ENCODE results near the gene IP6K1.
A peak's percentile ranks its signal among the peaks of the same experiment; 100 is the strongest.
"Not testable (repeated sequence)": the region's sequence is repeated elsewhere in the genome, so short reads cannot be mapped to it uniquely, and the experiment has no call there.

The IP6K1 gene

DNA sequence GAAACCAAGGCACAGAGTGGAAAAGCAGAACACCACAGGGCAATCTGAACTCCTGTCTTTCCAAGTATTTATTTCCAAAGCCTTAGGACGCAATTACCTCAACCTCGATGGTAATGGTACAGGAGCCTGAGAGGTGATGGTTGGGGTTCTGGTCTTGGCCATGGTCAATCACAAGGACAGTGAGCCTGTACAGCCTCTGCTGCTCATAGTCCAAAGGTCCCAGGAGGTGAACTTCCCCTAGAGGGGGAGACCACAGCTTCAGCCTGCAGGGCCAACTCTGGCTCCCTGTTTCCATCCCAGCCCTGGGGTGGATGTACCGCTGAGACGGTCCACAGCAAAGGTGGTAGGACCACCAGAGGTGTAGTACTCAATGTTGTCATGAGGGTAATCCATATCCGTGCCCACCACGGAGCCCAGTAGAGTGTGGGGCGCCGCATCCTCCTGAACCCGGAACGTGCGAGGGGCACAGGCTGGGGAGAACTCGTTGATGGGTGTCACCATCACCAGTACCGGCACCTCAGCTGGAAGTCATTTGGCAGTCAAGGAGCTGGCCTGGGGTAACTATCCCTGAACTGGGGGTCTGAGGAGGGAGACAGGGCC lies 7.2 kb upstream of the IP6K1 start:
- no peak for DNase-seq

DNA sequence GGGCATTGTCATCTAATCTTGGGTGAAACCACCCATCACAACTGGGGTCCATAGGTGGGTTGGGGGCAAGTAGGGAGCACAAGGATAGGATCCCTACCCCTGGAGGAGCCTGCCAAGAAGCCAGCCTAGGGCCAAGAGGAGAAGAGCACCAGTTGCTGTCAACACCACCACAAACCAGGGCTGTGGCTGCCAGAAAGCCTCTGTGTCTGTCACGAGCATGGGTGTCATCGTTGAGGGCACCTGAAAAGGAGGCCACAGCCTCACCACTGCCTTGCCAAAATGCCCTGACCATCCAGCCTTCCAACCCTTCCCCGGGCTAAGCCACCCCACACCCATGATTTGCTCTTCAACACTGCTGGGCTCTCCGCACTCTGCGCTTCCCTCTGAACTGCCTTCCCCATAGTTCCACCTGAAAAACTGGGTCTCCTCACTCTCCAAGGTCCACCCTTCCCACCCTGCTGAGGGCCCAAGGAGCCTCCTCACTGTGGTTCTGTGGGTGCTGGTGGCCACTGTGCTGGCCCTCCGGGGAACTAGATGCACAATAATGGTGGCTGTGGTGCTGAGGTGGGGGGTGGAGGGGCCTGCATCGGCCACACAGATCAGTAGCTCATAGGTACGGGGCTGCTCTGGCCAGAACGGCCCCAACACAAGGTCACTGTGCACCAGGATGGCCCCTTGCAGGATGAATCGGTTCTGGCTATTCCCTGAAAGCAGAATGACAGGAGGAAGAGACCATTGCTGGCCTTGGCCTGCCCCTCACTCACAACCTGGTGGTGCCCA lies 6.2 kb upstream of the IP6K1 start:
- no peak for DNase-seq

DNA sequence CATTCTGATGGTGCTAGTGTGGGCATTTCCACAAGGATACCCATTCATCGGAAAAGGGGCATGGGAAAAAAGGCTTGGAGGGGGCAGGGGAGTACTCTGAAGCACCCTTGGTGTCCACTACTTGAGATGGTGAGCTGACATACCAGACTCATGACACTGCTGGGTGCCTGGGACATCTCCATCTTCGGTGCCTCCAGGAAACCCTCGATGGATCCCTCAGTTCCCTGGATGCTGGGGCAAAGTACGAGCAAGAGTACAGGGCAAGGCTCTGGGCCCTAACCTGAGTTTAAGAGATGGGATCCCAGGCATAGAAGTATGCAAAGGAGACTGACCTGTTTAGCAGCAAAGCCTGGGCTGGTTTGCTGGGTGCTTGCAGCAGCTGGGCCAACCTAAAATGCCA lies 5.2 kb upstream of the IP6K1 start:
- DNase-seq = no peak

DNA sequence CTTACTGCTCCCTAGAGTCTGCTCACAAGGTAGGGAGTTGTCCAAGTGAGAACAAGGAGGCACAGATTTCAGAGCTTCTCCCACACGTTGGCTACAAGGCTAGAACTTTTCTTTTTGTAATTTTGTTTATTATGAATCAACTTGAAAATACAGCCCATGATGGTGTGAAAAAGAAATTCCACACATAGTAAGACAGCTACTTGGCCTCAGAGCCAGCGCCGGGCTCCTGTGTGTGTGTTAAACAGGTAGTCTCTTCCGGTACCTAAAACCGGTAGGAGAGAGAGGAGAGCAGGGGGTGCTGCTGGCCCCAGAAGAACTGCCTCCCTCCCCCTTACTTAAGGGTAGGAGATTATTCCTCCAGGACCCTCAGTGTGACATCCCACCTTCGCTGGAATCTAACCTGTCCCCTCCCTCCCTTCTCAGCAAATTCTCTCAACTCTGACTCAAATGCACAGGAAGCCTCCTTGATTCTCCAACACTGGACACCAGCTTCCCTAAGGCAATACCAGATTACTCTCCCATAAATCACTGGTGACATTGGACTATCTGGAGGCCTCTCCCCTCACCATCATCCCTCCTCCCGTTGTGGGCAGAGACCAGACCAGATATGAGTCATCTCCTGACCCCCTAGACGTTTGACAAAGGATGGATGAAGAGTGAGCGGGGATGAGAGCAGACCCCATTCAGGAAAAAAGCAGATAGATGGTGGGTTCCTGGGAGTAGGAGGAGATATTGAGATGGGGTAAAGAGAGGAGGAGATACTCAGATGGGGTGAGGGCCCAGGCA lies 4.5 kb upstream of the IP6K1 start:
- no peak for DNase-seq

DNA sequence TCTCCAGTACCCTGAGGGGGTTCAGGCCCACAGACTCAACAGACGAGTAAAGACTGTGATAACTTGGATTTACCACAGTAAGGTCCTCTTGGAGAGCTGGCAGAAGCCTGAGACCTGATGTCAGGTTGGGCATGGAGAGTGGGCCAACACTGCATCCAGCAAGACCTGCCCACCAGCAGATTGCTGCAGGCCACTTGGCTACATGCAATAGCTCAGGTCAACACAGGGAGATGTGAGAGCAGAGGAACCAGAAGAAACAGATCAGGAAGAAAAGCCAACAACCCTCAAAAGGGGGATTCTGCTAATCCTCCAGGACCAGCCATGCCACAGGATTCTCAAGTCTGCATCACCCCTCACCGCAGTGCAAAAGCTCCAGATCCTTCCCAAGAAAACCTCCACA lies 1.7 kb upstream of the IP6K1 start:
- DNase-seq = no peak

DNA sequence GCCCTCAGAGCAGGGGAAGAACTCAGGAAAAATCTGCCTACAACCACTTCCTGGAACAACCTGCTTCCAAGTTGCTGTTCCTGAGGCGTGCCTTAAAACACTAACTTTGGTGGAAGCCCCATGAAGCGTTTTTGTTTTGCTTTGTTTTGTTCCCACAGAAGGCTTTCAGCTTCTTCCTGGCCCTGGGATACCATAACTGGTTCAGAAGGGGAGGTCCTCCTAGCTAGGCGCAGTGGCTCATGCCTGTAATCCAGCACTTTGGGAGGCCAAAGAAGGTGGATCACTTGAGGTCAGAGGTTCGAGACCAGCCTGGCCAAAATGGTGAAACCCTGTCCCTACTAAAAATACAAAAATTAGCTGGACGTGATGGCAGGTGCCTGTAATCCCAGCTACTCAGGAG lies 1.2 kb upstream of the IP6K1 start:
- DNase-seq = no peak

DNA sequence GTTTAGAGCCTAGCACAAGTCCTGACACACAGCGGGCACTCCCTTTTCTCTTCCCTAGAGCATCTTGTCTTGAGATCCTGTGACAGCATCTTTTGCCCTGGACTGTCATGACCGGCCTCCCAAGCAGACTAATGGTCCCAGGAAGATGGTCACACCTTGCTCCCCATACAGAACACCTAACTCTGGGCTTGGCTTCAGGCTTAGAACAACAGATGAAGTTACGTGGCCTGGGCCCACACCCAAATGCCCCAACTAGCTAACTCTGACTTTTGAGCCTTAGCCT lies 781 bp upstream of the IP6K1 start:
- DNase-seq = no peak

DNA sequence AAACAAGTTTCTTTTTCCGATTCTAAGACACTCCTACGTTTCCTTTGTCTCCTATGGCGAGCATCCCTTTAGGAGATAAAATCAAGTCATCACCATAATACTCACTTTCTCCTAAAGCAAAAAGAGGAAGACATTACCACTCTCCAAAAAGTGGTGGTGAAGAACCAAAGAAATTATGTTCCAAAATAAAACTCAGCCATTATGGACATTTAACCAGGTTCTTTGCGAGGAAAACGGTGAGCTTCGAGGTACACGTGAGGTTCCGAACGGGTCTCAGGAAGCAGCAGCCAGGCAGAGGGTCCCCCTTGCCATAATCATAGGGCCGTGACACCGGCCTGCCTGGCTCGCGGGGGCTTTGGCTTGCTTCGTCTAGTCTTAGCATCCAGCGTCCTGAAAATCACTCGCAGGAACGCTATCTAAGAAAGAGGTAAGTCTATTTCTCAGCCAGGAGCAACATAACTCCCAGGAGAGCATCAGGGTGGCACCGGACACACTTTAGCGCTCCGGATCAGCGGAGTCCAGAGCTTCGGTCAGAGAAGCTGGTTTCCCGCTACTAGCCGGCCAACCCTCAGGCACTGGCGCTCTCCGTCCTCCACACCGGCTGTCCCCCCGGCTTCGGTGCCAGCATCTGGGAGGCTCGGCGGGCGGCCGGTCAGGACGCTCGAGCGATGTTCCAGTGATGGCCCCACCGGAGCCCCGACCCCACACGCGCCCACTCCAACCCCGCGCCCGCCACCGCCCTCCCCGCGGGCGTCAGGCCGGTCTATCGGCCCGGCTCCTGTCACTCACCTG lies 581 bp downstream of the IP6K1 start:
- DNase-seq = peak; percentile 27

DNA sequence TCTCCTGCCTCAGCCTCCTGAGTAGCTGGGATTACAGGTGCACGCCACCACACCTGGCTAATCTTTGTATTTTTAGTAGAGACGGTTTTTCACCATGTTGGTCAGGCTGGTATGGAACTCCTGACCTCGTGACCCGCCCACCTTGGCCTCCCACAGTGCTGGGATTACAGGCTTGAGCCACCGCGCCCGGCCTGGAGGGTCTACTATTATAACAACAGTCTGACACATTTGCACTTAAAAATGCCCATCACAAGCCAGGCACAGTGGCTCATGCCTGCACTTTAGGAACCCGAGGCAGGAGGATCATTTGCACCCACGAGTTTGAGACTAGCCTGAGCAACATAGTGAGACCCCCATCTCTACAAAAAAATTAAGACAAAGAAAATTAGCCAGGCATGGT lies 4.1 kb downstream of the IP6K1 start:
- DNase-seq = not testable (repeated sequence)

DNA sequence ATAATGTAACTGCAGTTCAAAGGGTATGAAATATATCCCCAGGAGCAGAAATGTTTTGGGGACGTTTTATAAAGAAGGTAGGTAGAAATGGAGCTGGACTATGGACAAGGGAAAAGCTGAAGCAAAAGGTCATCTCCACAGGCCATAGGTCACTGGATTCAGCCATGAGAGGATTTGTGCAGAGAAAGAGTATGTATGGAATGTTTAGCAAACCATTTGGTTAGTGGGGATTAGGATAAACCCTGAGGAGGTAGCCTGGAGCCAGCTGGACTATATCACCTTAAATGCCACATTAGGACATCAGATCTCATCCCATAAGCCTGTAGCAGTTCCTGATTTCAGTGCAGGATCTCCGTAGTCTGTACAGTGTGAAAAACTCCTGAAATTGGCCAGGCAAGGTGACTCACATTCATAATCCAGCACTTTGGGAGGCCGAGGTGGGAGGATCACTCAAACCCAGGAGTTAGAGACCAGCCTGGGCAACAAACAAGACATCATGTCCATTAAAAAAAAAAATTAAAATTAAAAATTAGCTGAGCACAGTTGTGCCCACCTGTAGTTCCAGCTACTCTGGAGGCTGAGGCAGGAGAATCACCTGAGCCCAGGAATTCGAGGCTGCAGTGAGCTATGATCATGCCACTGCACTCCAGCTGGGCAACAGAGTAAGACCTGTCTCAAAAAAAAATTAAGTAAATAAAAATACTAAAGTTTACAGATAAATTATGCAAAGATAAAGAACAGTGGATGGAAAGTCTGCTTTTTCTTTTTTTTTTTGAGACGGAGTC lies 4.7 kb downstream of the IP6K1 start:
- no peak for DNase-seq

DNA sequence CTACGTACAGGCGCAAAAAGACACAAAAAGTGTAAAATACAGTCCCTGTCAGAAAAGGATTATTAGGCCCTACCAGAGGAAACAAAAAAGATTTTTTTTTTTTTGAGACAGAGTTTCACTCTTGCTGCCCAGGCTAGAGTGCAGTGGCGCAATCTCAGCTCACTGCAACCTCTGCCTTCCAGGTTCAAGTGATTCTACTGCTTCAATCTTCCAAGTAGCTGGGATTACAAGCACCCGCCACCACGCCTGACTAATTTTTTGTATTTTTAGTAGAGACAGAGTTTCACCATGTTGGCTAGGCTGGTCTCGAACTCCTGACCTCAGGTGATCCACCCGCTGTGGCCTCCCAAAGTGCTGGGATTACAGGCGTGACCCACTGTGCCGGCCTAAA lies 5.4 kb downstream of the IP6K1 start:
- DNase-seq = not testable (repeated sequence)

DNA sequence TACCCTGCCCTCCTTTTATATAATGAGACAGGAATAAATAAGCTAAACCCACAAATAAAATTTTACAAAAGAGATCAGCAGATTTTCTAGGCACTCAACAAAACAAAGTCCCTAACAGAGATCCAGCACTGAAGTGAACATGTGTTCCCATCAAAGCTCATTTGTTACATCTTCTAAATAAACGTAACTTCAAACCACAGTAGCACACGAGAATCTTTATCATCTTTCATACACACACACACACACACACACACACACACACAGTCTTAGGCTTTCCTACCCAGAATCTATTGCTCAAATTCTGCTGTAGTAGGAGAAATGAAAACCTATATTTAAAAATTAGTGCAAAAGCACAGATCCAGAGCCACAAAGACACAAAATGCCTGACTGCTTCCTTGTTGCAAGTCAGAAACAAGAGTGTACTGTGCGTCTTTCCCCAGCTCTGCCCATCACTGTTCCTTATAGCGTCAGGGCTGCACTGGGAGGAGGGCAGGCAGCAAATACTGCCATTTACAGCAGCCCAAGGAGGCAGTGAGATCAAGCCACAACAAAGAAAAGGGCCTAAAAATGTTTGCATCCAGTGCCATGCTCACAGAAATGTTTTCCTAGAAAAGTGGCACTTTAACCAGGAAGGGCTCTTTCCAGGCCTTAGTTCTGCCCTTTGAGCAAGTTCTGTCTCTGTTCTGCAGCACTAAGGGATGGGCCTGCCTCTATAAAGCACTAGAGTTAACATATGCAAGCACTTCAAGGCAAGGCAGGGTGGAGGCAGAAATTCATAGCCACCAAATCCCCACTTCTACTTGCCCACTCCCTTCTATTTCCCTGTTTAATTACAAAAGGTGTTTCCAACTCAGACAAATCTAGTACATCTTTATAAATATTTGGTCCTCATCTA lies 6.0 kb downstream of the IP6K1 start:
- DNase-seq = no peak

DNA sequence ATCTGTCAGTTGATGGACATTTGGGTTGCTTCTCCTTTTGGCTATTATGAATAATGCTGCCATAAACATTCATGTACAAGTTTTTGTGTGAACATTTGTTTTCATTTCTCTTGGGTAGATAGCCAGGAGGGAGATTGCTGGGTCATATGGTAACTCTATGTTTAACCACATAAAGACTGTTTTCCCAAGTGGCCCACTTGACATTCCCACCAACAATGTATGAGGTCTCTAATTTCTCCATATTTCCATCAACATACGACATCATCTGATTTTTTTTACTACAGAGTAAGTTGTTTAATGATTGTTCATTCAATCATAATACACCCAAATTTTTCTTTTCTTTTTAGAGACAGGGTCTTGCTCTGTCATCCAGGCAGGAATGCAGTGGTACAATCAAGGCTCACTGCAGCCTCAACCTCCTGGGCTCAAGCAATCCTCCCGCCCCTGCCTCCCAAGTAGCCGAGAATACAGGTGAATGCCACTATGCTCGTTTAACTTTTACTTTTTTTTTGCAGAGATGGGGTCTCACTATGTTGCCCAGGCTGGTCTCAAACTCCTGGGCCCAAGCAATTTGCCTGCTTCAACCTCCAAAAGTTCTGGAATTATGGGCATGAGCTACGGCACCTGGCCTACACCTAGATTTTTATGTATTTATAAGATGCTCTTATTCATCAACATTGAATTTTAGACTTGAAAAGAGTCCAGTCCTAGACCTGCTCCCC lies 6.8 kb downstream of the IP6K1 start:
- no peak for DNase-seq

DNA sequence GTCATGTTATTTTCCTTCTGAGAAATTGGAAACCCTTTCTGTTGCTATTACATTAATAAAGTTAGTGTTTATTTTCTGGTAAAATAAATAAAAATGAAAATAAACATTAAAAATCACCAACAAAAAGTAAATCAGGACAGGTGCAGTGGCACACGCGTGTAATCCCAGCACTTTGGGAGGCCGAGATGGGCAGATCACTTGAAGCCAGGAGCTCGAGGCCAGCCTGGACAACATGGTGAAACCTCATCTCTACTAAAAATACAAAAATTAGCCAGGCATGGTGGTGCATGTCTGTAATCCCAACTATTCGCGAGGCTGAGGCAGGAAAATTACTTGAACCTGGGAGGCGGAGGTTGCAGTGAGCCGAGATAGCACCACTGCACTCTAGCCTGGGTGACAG lies 10.2 kb downstream of the IP6K1 start:
- DNase-seq = not testable (repeated sequence)

DNA sequence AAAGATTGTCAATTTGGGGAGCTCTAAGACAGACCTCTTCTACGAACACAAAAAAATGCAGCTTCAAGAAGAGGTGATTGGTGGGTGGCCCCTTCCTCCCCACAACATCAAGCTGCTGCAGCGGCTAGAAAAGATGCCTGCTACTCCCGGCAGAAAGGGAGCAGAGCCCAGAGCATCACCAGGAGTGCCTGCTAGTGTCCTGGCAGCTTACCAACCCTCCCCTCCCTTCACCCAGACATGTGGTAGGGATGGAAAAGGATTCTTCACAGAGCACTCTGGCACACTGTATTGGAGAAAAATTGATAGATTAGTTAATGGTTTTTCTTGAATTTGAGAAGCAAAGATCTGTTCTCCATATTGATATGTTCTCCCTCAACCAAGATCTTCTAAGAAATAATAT lies 10.8 kb downstream of the IP6K1 start:
- no peak for DNase-seq

DNA sequence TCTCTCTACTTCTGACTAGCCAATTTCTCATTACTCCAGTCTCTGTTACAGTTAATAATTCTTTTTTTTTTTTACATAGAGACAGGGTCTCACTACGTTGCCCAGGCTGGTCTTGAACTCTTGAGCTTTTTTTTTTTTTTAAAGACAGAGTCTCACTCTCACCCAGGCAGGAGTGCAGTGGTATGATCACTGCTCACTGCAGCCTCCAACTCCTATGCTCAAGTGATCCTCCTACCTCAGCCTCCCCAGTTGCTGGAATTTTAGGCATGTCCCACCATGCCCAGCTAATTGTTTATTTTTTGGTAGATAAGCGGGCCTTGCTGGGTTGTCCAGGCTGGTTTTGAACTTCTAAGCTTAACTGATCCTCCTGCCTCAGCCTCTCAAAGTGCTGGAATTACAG lies 13.6 kb downstream of the IP6K1 start:
- no peak for DNase-seq

DNA sequence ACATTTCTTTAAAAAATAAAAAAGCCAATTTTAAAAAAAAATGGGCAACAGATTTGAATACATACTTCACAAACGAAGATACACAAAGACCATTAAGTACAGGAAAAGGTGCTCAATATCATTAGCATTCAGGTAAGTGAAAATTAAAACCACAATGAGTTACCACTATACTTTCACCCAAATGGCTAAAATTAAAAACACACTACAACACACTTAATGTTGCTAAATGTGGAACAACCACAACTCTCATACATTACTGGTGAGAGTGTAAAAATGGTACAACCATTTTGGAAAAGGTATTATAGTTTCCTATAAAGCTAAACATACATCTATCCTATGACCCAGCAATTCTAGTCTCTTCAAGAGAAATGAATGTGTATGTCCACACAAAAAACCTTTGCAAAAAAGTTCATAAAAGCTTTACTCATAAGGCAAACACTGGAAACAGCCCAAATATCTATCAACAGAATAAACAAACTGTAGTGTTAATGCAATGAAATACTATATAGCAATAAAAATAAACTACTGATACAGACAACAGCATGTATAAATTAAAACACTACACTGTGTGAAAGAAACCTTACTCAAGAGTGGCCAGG lies 14.9 kb downstream of the IP6K1 start:
- no peak for DNase-seq

DNA sequence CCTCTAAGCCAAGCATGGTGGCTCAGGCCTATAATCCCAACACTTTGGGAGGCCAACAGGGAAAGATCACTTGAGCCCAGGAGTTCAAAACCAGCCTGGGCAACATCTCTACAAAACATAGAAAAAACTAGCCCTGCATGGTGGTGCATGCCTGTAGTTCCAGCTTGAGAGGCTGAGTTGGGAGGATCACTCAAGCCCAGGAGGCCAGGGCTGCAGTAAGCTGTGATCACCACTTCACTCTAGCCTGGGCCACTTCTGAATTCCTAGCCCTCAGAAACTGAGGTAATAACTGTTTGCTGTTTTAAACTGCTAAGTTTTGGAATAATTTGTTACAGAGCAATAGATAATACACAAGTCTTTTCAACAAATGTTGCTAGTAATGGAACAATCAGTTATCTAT lies 16.4 kb downstream of the IP6K1 start:
- DNase-seq = no peak

DNA sequence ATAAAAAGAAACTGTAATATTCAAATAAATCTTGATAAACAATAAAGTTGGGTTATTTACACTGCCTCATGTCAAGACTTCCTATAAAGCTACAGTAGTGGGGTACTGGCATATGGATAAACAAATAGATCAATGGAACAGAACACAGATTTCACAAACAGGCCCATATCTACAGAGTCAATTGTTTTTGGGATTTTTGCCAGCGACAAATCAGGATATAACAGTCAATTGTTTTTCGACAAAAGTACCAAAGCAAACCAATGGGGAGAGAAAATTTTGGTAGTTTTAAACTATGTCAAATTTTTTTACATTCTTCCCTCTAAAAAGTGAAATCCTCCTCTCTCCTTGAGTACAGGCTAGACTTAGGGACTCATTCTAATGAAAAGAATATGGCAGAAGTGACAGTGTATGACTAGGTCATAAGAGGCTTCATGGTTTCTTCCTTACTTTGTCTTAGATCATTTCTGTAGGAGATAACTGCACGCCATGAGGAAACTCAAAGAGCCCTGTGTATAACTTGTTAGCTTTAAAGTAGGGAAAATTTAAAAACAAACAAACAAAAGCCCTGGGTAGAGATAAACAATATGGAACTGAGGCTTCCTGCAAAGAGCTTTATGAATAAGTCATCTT lies 16.9 kb downstream of the IP6K1 start:
- no peak for DNase-seq

DNA sequence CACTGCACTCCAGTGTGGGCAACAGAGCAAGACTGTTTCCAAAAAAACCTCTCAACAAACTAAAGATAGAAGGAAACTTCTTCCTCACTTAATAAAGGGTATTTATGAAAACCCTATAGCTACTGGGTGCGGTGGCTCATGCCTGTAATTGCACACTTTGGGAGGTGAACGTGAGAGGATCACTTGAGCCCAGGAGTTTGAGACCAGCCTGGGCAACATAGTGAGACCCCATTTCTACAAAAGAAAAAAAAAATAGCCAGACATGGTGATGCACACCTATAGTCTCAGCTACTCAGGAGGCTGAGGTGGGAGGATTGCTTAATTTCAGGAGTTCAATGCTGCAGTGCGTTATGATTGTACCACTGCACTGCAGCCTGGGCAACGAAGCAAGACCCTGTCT lies 22.4 kb downstream of the IP6K1 start:
- DNase-seq = no peak
